GM10266 (cell line): Measurements from ENCODE around the gene FOXP1.
"Not testable (repeated sequence)": the region's sequence is repeated elsewhere in the genome, so short reads cannot be mapped to it uniquely, and the experiment has no call there.

ENCODE experiments used
- DNase-seq: peaks from one replicate; pipeline ENCODE4 v3.0.0; 2012; ENCODE audit errors: extremely low spot score
- TF ChIP-seq, protein P1 (sequence below): IDR thresholded peaks from 2 replicates; pipeline ENCODE4 v1.5.1; 2012; ENCODE audit warnings: mild to moderate bottlenecking, low read depth; ENCODE audit not compliant: control insufficient read depth, insufficient read depth; ENCODE audit errors: missing control alignments

FOXP1 gene

DNA sequence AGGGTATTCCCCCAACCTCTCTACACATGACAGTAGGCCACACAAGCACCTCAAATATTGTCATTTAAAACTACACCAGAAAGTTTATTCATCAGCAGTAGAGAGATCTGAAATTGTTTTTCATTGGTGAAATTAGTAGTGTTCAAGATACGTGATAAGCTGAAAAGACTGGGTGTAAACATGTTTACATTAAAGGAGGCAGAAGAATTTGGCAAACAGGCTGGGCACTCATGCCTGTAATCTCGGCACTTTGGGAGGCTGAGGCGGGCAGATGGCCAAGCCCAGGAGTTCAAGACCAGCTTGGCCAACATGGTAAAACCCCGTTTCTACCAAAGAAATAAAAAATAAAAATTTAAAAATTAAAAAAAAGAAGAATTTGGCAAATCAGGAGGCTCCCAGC lies 255.6 kb downstream of the FOXP1 start:
- no peak for DNase-seq

DNA sequence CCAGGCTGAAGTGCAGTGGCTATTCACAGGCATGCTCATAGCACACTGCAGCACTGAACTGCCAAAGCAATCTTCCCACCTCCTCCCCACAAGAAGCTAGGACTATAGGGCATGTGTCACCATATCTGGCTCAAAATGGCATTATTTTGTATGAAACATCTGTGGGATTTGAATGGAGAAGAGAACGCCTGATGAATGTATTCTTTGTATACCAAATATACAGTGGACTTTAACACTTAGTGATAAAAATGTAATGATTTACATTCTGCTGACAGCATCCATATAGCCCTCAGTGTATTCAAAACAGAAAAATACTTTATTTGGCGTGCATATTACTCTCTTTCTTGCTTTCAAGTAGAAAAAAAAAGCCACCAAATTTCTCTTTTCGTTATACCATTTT lies 257.8 kb downstream of the FOXP1 start:
- DNase-seq = no peak
- TF ChIP-seq, protein P1, sequence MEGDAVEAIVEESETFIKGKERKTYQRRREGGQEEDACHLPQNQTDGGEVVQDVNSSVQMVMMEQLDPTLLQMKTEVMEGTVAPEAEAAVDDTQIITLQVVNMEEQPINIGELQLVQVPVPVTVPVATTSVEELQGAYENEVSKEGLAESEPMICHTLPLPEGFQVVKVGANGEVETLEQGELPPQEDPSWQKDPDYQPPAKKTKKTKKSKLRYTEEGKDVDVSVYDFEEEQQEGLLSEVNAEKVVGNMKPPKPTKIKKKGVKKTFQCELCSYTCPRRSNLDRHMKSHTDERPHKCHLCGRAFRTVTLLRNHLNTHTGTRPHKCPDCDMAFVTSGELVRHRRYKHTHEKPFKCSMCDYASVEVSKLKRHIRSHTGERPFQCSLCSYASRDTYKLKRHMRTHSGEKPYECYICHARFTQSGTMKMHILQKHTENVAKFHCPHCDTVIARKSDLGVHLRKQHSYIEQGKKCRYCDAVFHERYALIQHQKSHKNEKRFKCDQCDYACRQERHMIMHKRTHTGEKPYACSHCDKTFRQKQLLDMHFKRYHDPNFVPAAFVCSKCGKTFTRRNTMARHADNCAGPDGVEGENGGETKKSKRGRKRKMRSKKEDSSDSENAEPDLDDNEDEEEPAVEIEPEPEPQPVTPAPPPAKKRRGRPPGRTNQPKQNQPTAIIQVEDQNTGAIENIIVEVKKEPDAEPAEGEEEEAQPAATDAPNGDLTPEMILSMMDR = no peak

More for the DNA sequence above, 255.6 kb downstream of the FOXP1 start:
- TF ChIP-seq, protein P1 = no peak

DNA sequence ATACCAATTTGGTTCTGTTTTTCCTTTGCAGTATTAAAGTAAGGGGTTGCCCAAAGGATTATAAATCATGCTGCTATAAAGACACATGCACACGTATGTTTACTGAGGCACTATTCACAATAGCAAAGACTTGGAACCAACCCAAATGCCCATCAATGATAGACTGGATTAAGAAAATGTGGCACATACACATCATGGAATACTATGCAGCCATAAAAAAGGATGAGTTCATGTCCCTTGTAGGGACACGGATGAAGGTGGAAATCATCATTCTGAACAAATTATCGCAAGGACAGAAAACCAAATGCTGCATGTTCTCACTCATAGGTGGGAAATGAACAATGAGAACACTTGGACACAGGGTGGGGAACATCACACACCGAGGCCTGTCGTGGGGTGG lies 259.3 kb downstream of the FOXP1 start:
- DNase-seq = not testable (repeated sequence)

DNA sequence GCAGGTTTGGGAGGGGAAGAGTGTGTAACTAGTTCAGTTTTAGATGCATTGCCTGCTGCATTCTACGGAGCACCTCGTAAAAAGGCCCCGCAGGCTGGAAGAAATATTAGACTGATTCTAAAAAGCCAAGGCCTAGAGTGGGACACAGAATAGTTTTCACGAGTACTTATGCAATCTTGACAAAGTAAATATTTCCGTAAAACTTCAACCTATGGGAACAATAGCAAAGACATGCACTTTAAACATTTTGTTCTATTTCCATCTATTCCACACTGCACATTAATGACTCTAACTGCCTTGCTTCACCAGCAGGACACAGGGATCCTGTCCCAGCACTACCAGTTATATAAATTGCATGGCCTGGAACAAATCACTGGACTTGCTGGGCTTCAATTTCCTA lies 260.0 kb downstream of the FOXP1 start:
- DNase-seq = no peak
- TF ChIP-seq, protein P1 = no peak

DNA sequence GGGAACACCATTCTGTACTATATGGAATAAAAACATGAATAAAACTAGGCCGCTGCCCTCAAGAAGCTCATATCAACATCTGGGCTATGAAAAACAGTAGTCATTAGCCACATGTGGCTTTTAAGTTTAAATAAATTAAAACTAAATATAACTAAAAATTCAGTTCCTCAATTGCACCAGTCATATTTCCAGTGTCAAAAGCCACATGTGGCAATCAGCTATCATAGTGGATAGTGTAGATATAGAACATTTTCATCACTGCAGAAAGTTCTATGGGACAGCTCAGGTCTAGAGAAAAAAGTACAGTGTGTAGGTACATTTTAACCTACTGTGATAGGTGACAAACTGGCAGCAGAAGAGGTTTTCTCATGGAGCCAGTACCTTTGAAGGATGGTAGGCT lies 261.4 kb downstream of the FOXP1 start:
- TF ChIP-seq, protein P1 = no peak
- DNase-seq = no peak

DNA sequence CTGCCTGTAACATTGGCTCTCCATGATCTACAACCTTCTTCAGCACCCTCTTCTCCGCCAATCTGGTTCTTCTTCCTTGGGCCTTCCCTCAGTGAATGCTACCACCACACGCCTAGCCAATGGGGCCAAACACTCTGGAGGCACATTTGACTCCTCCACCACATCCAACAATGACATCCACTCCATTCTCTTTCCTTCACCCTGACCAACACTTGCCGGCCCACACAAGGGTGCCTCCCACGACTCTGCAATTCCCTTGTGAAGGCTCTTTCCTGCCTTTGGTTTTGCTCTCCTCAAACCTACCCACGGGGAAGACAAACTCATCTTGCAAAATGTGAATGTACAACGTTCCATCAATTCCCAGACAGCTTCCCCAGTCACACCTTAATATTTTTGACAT lies 263.8 kb downstream of the FOXP1 start:
- TF ChIP-seq, protein P1 = no peak
- DNase-seq = no peak

DNA sequence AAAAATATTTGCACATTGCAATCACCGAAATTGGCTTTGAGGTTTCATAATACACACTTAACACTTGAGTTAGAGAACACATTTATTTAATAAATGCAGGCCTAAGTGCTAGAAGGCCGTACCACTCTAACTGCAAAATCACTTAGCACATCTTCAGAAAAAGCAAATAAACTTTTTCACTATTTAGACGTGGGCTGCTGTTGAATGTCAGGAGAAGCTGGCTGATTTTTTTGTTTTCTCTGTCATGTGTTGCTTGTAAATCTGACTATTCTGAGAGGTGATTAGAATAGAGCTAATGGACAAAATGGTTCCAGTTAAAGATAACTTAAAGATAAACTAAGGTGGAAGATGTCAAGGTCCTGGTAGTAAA lies 265.1 kb downstream of the FOXP1 start:
- DNase-seq = no peak
- TF ChIP-seq, protein P1 = no peak

DNA sequence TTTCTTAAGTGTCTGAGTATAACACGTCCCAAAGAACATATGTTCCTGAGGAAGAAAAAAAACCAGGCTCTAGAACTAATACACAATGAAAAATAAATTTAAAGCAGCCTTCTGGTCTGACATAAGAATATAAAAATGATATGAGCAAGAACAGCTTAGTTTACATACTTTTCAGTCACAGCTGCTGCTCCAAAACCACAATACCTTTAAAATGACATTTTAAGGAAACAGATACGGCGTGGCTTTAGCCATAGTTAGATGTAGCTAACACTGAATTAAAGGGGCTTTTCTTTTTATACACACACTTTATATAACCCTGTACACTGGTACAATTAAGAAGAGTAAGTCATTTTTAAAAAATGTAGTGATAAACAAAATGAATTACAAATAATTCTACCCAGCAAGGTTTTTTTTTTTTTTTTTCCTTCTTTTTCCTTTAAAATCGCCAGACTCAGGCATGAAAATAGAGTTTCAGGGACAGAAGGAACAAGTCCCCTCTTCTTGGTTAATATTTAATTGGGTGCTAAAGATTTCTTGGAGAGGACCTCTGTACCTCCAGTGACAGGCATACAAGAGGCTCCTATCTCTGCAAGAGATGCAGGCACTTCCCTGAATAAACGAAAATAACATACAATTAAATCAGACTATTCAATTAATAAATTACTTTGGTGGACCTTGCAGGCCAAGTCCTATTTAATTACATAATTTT lies 265.6 kb downstream of the FOXP1 start:
- no peak for DNase-seq
- TF ChIP-seq, protein P1 = no peak
